GM10266 (cell line): ENCODE results near the gene ANK3.

Source experiments
- DNase-seq: peaks from one replicate; pipeline ENCODE4 v3.0.0; 2012; ENCODE audit errors: extremely low spot score
- TF ChIP-seq, protein P1 (sequence below): IDR thresholded peaks from 2 replicates; pipeline ENCODE4 v1.5.1; 2012; ENCODE audit warnings: mild to moderate bottlenecking, low read depth; ENCODE audit not compliant: control insufficient read depth, insufficient read depth; ENCODE audit errors: missing control alignments

Gene ANK3

GRCh38 chr10:60008816-60009215, 380.9 kb downstream of the ANK3 start:
- no peak for DNase-seq
- TF ChIP-seq, protein P1, sequence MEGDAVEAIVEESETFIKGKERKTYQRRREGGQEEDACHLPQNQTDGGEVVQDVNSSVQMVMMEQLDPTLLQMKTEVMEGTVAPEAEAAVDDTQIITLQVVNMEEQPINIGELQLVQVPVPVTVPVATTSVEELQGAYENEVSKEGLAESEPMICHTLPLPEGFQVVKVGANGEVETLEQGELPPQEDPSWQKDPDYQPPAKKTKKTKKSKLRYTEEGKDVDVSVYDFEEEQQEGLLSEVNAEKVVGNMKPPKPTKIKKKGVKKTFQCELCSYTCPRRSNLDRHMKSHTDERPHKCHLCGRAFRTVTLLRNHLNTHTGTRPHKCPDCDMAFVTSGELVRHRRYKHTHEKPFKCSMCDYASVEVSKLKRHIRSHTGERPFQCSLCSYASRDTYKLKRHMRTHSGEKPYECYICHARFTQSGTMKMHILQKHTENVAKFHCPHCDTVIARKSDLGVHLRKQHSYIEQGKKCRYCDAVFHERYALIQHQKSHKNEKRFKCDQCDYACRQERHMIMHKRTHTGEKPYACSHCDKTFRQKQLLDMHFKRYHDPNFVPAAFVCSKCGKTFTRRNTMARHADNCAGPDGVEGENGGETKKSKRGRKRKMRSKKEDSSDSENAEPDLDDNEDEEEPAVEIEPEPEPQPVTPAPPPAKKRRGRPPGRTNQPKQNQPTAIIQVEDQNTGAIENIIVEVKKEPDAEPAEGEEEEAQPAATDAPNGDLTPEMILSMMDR = no peak

- no peak for DNase-seq
- TF ChIP-seq, protein P1 = no peak
These were observed 383.6 kb downstream of the ANK3 start for GRCh38 chr10:60006062-60006461.

DNA sequence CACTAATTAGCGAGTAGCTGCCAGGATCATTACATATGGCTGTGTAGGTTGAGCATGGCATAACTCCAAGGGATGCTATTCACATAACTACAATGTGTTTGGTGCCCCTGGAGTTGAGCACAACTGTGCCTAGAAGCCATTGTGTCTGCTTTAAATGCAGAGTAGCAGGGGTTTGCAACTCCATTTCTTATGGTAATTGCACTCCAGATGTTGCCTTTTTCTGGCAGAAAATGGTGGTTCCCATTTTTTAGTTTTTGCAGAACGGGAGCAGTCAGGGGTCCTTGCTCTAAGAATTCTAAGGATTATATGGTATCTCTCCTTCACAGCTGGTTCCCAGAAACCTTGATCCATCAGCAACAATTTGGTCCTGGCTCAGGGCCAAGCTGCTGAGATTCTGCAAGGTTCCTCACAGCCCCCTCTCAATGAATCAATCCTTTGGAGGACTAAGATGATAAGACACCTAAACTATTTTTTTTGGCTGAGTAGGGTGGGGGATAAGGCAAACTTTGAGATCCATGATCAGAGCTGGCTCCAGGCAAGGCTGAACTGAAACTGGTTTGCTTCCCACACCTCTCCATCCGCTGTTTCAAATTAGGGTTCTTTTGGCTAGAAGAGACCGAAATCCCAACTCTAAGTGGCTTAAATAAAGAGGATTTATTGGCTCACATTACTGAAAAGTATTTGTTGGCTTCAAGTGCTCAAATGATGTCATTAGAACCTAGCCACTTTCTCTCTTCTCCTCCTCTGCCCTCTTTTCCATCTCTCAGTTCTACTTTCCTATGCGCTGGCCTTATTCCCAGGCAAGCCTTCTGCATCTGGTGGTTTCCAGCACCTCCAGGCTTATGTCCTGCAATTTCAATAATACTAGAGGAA, 385.8 kb downstream of the ANK3 start:
- no peak for DNase-seq
- TF ChIP-seq, protein P1 = no peak

GRCh38 chr10:60000747-60001146, 388.9 kb downstream of the ANK3 start:
- TF ChIP-seq, protein P1 = no peak
- DNase-seq = no peak

DNA sequence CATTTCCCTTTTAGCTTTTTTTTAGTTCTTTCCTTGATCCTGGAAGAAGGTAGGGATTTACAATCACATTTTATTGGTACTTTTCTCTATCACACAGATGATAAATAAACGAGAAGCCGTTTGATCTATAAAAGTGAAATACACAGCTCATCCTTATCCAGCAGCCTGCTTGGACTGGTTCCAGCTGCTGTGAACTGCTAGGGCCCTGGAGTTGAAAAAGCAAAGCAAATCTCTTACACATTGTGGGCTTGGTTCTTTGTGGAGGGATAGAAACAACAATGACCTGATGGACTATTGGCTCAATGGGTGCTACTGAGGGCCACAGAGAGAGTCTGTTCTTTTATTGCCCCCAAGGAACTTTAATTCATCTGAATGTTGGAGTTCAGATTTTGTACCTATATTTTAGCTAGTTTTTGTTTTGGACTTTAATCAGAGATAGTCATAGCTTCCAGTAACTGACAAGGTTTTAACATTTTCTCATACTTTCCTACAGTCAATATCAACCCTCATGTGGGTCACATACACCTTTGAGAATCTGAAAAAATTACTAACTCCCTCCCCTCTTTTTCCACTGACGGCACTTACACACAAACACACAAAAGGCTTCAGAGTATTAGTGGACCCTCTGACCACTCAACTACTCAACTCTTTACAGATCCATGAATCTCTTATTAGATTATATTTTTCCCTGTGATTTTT, 391.7 kb downstream of the ANK3 start:
- TF ChIP-seq, protein P1 = no peak
- DNase-seq = no peak

- TF ChIP-seq, protein P1 = no peak
- no peak for DNase-seq
These were observed 393.8 kb downstream of the ANK3 start for GRCh38 chr10:59995862-59996261.

- TF ChIP-seq, protein P1 = no peak
- no peak for DNase-seq
These were observed 395.7 kb downstream of the ANK3 start for GRCh38 chr10:59993931-59994330.
